D721Med (cell line): ENCODE results near the gene FAT4.

Experiments used
- DNase-seq: peaks from one replicate; pipeline ENCODE4 v3.0.0; 2011; ENCODE audit warnings: low spot score; ENCODE audit not compliant: insufficient read length
- FAIRE-seq: peaks from 2 replicates; lab custom pipeline; 2011; peaks lifted over from hg19 to GRCh38; lab: Jason Lieb, UNC
- CTCF ChIP-seq: IDR thresholded peaks from 2 replicates; pipeline ENCODE4 v1.5.1; 2012; ENCODE audit warnings: mild to moderate bottlenecking, control low read depth; ENCODE audit not compliant: insufficient read depth; ENCODE audit errors: missing control alignments

The FAT4 gene

GRCh38 chr4:125306533-125306932 lies 8.2 kb upstream of the FAT4 start:
- no peak for TF ChIP-seq CTCF
- DNase-seq (no peak), FAIRE-seq (no peak)

- FAIRE-seq (no peak), DNase-seq (no peak)
- TF ChIP-seq CTCF, result no peak
Observed at GRCh38 chr4:125311503-125311902, 3.3 kb upstream of the FAT4 start.

- DNase-seq (peak; percentile 17), FAIRE-seq (peak; percentile 97)
- TF ChIP-seq CTCF, result peak; percentile 88
Observed at GRCh38 chr4:125313497-125313896, 1.3 kb upstream of the FAT4 start.

- FAIRE-seq, result no peak
- TF ChIP-seq CTCF, result no peak
- DNase-seq, result no peak
Observed at GRCh38 chr4:125313989-125314667, 627 bp upstream of the FAT4 start.

- DNase-seq (no peak), FAIRE-seq (no peak)
- no peak for TF ChIP-seq CTCF
Observed at GRCh38 chr4:125315576-125316400, 1.0 kb downstream of the FAT4 start.

GRCh38 chr4:125316401-125316790 lies 1.6 kb downstream of the FAT4 start:
- no peak for FAIRE-seq
- no peak for TF ChIP-seq CTCF
- no peak for DNase-seq

GRCh38 chr4:125316791-125317524 lies 2.2 kb downstream of the FAT4 start:
- no peak for FAIRE-seq
- no peak for DNase-seq
- TF ChIP-seq CTCF, result peak; percentile 18
